ENCODE measurements around the gene ZNF417.

DNA sequence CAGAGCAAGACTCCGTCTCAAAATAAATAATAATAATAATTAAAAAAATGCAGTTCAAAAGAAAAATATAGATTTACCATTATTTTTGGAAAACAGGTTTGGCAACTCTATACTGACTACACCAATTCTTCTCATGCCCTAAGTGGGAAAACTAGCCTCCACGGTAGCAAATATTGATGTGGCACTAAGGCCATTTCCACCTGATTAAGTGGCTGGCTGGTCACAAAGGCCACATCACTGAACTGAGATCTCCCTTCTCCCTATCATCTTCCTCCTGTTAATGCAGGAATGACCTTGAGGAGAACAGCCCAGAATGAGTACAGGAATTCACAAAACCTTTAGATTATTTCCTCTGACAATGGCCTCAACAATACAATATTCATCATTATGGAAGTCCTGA lies 46.2 kb downstream of the ZNF417 start:
- TF ChIP-seq, protein P1, sequence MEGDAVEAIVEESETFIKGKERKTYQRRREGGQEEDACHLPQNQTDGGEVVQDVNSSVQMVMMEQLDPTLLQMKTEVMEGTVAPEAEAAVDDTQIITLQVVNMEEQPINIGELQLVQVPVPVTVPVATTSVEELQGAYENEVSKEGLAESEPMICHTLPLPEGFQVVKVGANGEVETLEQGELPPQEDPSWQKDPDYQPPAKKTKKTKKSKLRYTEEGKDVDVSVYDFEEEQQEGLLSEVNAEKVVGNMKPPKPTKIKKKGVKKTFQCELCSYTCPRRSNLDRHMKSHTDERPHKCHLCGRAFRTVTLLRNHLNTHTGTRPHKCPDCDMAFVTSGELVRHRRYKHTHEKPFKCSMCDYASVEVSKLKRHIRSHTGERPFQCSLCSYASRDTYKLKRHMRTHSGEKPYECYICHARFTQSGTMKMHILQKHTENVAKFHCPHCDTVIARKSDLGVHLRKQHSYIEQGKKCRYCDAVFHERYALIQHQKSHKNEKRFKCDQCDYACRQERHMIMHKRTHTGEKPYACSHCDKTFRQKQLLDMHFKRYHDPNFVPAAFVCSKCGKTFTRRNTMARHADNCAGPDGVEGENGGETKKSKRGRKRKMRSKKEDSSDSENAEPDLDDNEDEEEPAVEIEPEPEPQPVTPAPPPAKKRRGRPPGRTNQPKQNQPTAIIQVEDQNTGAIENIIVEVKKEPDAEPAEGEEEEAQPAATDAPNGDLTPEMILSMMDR (IDR thresholded peaks at IDR 0.05) = no peak
- no peak for TF ChIP-seq ZFX (IDR thresholded peaks at IDR 0.05; ENCODE audit: borderline replicate concordance)
